ENCODE data around the gene ASTL.

The ASTL gene

DNA sequence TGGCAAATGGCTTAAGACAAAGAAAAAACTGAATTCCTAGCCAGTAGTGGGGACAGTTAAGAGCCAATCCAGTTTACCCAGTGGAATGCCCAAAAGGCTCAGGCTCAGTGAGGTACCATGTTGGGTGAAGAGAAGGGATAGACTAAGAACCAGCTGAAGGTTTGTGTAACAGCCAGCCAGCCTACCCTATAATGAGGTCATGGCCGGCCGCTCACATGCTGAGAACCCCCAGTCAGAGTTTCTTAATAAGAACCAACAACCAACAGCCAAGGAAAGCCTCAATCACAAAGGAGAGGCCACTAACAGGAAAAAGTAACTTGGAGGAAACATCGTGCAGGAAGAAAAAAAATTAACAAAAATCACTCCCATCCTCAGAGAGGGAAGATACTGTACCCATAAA is 32.3 kb upstream of the ASTL start:
- Histone ChIP-seq H2BK15ac (ENCODE audit: low read depth, poor library complexity, severe bottlenecking) (no peak overlapping the region), H3K23ac (ENCODE audit: low read length in 2 of 2) (no peak overlapping the region), H2AK5ac (ENCODE audit: low read length, severe bottlenecking) (no peak overlapping the region), H3K4me3 (ENCODE audit: insufficient read depth in 1 of 2, low read depth in 1 of 2, low read length in 2 of 2) (no peak overlapping the region), H3K4me1 (ENCODE audit: control insufficient read depth, insufficient read depth, low read depth, low read length) (no peaks in the 10 kb centered on the region), H3K27me3 (ENCODE audit: control insufficient read depth in 1 of 2, insufficient read depth in 1 of 2, low read length in 2 of 2) (peaks cover 0 to 3% of the 10 kb centered on the region in 2 experiments), H2BK12ac (ENCODE audit: low read length in 2 of 2) (no peak overlapping the region), H3K9me3 (ENCODE audit: control insufficient read depth, low read length) (peaks cover 4% of the 10 kb centered on the region), H2BK120ac (ENCODE audit: low read depth, low read length) (no peak overlapping the region), H3K4ac (ENCODE audit: low read depth in 1 of 2, low read length in 2 of 2) (no peak overlapping the region), H3K4me2 (ENCODE audit: low read length, poor library complexity, severe bottlenecking) (no peak overlapping the region), H3K14ac (ENCODE audit: low read length in 2 of 2) (no peak overlapping the region), H2BK5ac (ENCODE audit: low read depth, low read length, poor library complexity, severe bottlenecking) (no peak overlapping the region), H3K18ac (ENCODE audit: low read depth in 1 of 2, low read length in 2 of 2) (no peak overlapping the region), H4K91ac (ENCODE audit: low read length) (no peak overlapping the region), H4K8ac (ENCODE audit: low read length) (no peak overlapping the region), H3K36me3 (ENCODE audit: control insufficient read depth in 1 of 2, insufficient read depth in 2 of 2, low read depth in 1 of 2, low read length in 2 of 2) (no peaks in the 10 kb centered on the region), H2AFZ (ENCODE audit: low read depth, low read length) (no peak overlapping the region), H3K27ac (ENCODE audit: low read length, poor library complexity, severe bottlenecking) (no peak overlapping the region), H3K79me1 (replicated peaks; ENCODE audit: low read length, poor library complexity, severe bottlenecking) (no peaks in the 10 kb centered on the region), H3K9ac (ENCODE audit: low read length) (no peak overlapping the region)
- no peak for DNase-seq
- whole genome bisulfite sequencing = 93% methylated on average over 2 of the region's 3 CpGs

GRCh38 chr2:96169868-96170507 is 31.7 kb upstream of the ASTL start:
- Histone ChIP-seq H4K8ac (ENCODE audit: low read length) (no peak overlapping the region), H2BK5ac (ENCODE audit: low read depth, low read length, poor library complexity, severe bottlenecking) (no peak overlapping the region), H3K4me2 (ENCODE audit: low read length, poor library complexity, severe bottlenecking) (no peak overlapping the region), H4K91ac (ENCODE audit: low read length) (no peak overlapping the region), H3K79me1 (replicated peaks; ENCODE audit: low read length, poor library complexity, severe bottlenecking) (no peaks in the 10 kb centered on the region), H3K9ac (ENCODE audit: low read length) (no peak overlapping the region), H2AFZ (ENCODE audit: low read depth, low read length) (no peak overlapping the region), H3K18ac (ENCODE audit: low read depth in 1 of 2, low read length in 2 of 2) (no peak overlapping the region), H3K27me3 (ENCODE audit: control insufficient read depth in 1 of 2, insufficient read depth in 1 of 2, low read length in 2 of 2) (peaks cover 0 to 3% of the 10 kb centered on the region in 2 experiments), H3K4me3 (ENCODE audit: insufficient read depth in 1 of 2, low read depth in 1 of 2, low read length in 2 of 2) (no peak overlapping the region), H2BK120ac (ENCODE audit: low read depth, low read length) (no peak overlapping the region), H3K14ac (ENCODE audit: low read length in 2 of 2) (no peak overlapping the region), H2BK15ac (ENCODE audit: low read depth, poor library complexity, severe bottlenecking) (no peak overlapping the region), H3K36me3 (ENCODE audit: control insufficient read depth in 1 of 2, insufficient read depth in 2 of 2, low read depth in 1 of 2, low read length in 2 of 2) (no peaks in the 10 kb centered on the region), H3K4ac (ENCODE audit: low read depth in 1 of 2, low read length in 2 of 2) (no peak overlapping the region), H3K27ac (ENCODE audit: low read length, poor library complexity, severe bottlenecking) (no peak overlapping the region), H3K23ac (ENCODE audit: low read length in 2 of 2) (no peak overlapping the region), H2BK12ac (ENCODE audit: low read length in 2 of 2) (no peak overlapping the region), H3K4me1 (ENCODE audit: control insufficient read depth, insufficient read depth, low read depth, low read length) (no peaks in the 10 kb centered on the region), H2AK5ac (ENCODE audit: low read length, severe bottlenecking) (no peak overlapping the region), H3K9me3 (ENCODE audit: control insufficient read depth, low read length) (peaks cover 4% of the 10 kb centered on the region)
- no peak for DNase-seq
- WGBS = 90% methylated on average over 2 of the region's 2 CpGs

GRCh38 chr2:96167407-96168013 is 29.2 kb upstream of the ASTL start:
- Histone ChIP-seq H2AFZ (ENCODE audit: low read depth, low read length) (no peak overlapping the region), H4K8ac (ENCODE audit: low read length) (no peak overlapping the region), H2BK120ac (ENCODE audit: low read depth, low read length) (no peak overlapping the region), H3K4me3 (ENCODE audit: insufficient read depth in 1 of 2, low read depth in 1 of 2, low read length in 2 of 2) (no peak overlapping the region), H3K18ac (ENCODE audit: low read depth in 1 of 2, low read length in 2 of 2) (no peak overlapping the region), H3K27me3 (ENCODE audit: control insufficient read depth in 1 of 2, insufficient read depth in 1 of 2, low read length in 2 of 2) (peaks cover 0 to 3% of the 10 kb centered on the region in 2 experiments), H2BK12ac (ENCODE audit: low read length in 2 of 2) (no peak overlapping the region), H3K4me2 (ENCODE audit: low read length, poor library complexity, severe bottlenecking) (no peak overlapping the region), H3K36me3 (ENCODE audit: control insufficient read depth in 1 of 2, insufficient read depth in 2 of 2, low read depth in 1 of 2, low read length in 2 of 2) (no peaks in the 10 kb centered on the region), H3K9me3 (ENCODE audit: control insufficient read depth, low read length) (peaks cover 4% of the 10 kb centered on the region), H3K4ac (ENCODE audit: low read depth in 1 of 2, low read length in 2 of 2) (no peak overlapping the region), H2BK5ac (ENCODE audit: low read depth, low read length, poor library complexity, severe bottlenecking) (no peak overlapping the region), H3K9ac (ENCODE audit: low read length) (no peak overlapping the region), H3K27ac (ENCODE audit: low read length, poor library complexity, severe bottlenecking) (no peak overlapping the region), H4K91ac (ENCODE audit: low read length) (no peak overlapping the region), H3K23ac (ENCODE audit: low read length in 2 of 2) (no peak overlapping the region), H2BK15ac (ENCODE audit: low read depth, poor library complexity, severe bottlenecking) (no peak overlapping the region), H3K4me1 (ENCODE audit: control insufficient read depth, insufficient read depth, low read depth, low read length) (peaks cover 2% of the 10 kb centered on the region), H3K79me1 (replicated peaks; ENCODE audit: low read length, poor library complexity, severe bottlenecking) (no peaks in the 10 kb centered on the region), H2AK5ac (ENCODE audit: low read length, severe bottlenecking) (no peak overlapping the region), H3K14ac (ENCODE audit: low read length in 2 of 2) (no peak overlapping the region)
- WGBS = 83% methylated on average over 4 of the region's 6 CpGs
- no peak for DNase-seq

- peaks cover 0 to 4% of the 10 kb centered on the region in 2 experiments for H3K27me3 ChIP-seq (ENCODE audit: control insufficient read depth in 1 of 2, insufficient read depth in 1 of 2, low read length in 2 of 2)
- H3K14ac ChIP-seq (ENCODE audit: low read length in 2 of 2) = no peak overlapping the region
- no peak overlapping the region for H2BK12ac ChIP-seq (ENCODE audit: low read length in 2 of 2)
- no peaks in the 10 kb centered on the region for H3K36me3 ChIP-seq (ENCODE audit: control insufficient read depth in 1 of 2, insufficient read depth in 2 of 2, low read depth in 1 of 2, low read length in 2 of 2)
- H2AFZ ChIP-seq (ENCODE audit: low read depth, low read length) = no peak overlapping the region
- H3K4me3 ChIP-seq (ENCODE audit: insufficient read depth in 1 of 2, low read depth in 1 of 2, low read length in 2 of 2) = no peak overlapping the region
- H3K18ac ChIP-seq (ENCODE audit: low read depth in 1 of 2, low read length in 2 of 2) = no peak overlapping the region
- H3K4ac ChIP-seq (ENCODE audit: low read depth in 1 of 2, low read length in 2 of 2) = no peak overlapping the region
- no peak overlapping the region for H4K91ac ChIP-seq (ENCODE audit: low read length)
- H4K8ac ChIP-seq (ENCODE audit: low read length) = no peak overlapping the region
- H3K27ac ChIP-seq (ENCODE audit: low read length, poor library complexity, severe bottlenecking) = no peak overlapping the region
- H2BK120ac ChIP-seq (ENCODE audit: low read depth, low read length) = no peak overlapping the region
- WGBS = 72% methylated on average over 18 of the region's 18 CpGs
- no peak overlapping the region for H3K23ac ChIP-seq (ENCODE audit: low read length in 2 of 2)
- H2BK5ac ChIP-seq (ENCODE audit: low read depth, low read length, poor library complexity, severe bottlenecking) = no peak overlapping the region
- no peaks in the 10 kb centered on the region for H3K79me1 ChIP-seq (replicated peaks; ENCODE audit: low read length, poor library complexity, severe bottlenecking)
- peaks cover 6% of the 10 kb centered on the region for H3K9me3 ChIP-seq (ENCODE audit: control insufficient read depth, low read length)
- H2AK5ac ChIP-seq (ENCODE audit: low read length, severe bottlenecking) = no peak overlapping the region
- no peak overlapping the region for H3K9ac ChIP-seq (ENCODE audit: low read length)
- H3K4me2 ChIP-seq (ENCODE audit: low read length, poor library complexity, severe bottlenecking) = no peak overlapping the region
- DNase-seq = no peak
- H2BK15ac ChIP-seq (ENCODE audit: low read depth, poor library complexity, severe bottlenecking) = no peak overlapping the region
- H3K4me1 ChIP-seq (ENCODE audit: control insufficient read depth, insufficient read depth, low read depth, low read length) = peaks cover 2% of the 10 kb centered on the region
These were observed 26.3 kb upstream of the ASTL start for GRCh38 chr2:96164459-96165184.

Measured in mesenchymal stem cell (in vitro differentiated cells and primary cell).